Limb (tissue), 2 donors: Measurements from ENCODE around the gene AKNA.

Experiments used
- DNase-seq, 2 donors: peaks; one replicate each; pipeline ENCODE4 v3.0.0-alpha.2; 2016; ENCODE audit errors: extremely low spot score in 2 of 2

The AKNA gene

DNA sequence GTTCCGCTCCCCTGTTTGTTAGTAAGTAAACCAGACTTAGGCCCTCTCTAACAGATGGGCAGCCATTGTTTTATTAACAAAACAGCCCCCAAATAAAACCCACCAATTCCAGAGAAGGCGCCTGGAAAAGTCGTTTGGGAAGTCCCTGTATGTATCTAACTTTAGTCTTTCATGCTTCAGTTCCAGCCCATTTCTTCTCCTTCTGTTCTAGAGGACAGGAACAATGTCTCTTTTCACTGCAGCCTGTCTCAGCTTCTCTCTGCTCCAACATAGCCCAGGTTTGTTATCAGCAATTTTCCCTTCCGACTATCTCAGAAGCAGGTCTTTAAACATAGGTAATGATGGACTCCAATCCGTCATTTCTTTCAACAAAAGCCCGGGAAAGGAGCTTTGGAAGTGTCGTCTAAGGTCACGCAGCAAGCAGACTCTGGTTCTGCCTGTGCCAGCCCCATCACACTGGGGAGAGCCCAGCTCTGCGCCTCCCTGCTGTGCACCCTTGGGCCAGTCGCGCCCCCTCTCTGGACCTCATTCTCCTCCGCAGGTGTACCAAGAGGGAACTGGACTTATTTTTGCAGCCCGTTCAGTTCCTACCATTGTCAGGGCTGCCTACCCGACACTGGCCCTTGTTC, 9.6 kb upstream of the AKNA start:
- no peak for DNase-seq

DNA sequence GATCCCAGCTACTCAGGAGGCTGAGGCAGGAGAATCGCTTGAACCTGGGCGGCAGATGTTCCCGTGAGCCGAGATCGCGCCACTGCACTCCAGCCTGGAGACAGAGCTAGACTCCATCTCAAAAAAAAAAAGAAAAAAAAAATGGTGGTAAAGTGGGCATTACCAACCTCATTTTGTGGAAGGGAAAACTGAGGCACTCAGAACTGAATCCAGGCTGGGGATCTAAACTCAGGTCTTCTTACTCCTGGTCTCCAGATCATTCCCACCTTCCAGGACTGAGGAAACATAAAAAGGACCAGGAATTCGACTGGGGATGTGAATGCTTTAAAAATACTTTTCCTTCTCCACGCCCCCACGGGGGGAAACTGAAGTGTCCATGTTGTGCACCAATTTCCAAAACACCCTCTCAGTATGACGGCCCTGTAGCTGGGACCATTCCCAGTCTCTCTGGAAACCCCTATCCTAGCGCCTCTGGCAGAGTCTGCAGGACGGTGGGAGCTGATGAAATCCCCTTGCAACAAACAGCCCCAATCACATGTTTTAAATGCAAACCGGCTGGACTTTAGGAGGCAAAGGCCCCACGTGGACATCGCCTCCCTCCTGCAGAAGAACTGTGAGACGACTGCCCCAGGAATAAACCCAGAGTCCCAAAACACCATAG, 8.9 kb upstream of the AKNA start:
- DNase-seq: no peak

DNA sequence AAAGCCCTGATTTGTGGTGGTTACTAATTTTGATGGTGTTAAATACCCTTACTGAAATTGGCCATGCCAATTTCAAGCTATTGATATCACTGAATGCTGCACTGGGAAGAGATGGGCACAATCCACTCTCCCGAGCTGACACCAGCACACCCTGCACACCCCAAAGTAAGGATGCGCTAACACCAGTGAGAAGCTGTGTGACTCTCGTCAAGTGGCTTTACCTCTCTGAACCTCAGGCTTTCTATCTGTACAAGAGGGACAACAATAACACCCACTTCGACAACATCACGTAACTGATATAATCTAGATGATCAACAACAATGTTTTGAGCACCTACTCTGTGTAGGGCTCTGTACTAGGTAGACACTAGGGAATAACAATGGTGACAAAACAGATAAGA, 8.0 kb upstream of the AKNA start:
- DNase-seq: no peak

DNA sequence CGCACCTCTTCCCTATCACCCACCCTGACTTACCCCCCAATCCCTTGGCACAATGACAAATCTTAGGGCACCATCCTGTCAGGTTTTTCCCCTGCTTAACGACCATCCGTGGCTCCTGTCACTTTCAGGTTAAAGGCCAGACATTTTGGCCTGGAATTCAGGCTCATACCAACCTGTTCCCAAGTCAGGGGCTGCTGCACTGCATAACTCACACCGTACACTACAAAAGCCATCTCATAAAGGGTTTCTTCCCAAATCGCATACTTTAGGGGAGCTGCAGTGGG, 7.5 kb upstream of the AKNA start:
- DNase-seq: no peak

DNA sequence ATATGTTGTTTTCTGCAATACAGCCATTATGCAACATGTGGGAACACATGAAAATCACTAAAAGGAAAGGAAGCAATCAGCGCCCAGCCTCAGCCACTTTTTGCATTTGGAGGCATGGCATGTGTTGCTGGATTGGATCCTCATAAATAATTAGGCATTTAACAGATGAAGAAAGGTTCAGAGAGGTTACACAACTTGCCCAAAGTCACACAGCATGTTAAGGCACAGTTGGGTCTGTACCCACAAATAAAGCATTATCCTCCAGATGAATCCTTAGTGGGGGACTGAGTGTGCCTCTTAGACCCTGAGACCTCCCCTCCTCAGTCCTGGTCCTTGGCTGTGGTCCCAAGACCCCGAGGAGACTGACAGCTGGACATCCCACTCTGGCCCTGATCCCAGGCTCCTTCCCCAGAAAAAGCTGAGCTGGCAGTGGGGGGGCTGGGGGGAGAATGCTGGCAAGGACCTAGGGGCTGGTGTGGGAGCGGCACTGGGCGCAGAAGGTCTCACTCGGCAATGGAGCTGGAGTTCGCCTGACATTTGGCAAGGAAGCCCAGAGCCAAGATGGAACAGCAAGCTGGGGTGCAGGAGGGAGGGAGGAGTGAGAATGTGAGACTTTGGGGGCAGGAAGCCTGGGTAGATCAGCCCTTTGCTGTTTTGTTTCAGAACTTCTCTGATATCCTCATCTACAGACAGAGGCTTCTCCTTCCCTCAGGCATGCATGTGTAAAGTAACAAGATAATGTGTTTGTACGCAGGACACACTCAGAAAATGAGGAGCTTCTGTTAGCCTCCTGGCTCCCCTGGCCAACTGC, 6.9 kb upstream of the AKNA start:
- DNase-seq: peak in 1 of 2 donors; percentile 70

DNA sequence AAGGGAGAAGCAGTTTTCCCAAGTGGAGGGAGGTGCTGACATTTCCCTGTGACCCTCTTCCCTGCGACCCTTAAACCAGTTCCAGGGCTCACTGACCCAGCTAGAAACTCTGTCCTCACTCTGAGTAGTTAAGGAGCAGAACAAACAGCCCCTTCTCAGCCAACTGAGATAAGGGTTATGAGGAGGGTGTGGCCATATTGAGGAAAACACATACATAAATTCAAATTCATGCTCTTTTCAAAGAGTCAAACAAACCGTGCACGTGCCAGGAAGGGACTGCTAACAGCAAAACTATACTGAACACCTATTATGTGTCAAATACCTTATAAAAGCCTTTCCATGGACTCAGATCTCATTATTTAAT, 4.9 kb upstream of the AKNA start:
- DNase-seq: no peak

DNA sequence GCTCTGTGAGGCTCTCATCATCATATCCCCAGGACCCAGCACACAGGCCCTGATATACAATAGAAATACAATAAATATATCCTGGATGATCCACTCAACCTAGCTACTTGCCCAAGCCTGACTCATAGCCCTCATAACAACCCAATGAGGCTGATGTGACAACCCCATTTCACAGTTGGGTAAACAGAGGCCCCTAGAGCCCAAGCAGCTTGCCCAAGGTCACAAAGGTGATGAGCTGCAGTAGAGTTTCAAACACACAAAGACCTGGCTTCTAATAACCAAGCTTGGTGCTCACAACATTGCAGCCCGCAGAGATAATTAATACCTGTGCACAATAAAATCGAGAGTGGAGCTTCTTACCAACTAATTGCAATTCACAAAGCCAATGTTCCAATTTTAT, 3.2 kb upstream of the AKNA start:
- DNase-seq: no peak

DNA sequence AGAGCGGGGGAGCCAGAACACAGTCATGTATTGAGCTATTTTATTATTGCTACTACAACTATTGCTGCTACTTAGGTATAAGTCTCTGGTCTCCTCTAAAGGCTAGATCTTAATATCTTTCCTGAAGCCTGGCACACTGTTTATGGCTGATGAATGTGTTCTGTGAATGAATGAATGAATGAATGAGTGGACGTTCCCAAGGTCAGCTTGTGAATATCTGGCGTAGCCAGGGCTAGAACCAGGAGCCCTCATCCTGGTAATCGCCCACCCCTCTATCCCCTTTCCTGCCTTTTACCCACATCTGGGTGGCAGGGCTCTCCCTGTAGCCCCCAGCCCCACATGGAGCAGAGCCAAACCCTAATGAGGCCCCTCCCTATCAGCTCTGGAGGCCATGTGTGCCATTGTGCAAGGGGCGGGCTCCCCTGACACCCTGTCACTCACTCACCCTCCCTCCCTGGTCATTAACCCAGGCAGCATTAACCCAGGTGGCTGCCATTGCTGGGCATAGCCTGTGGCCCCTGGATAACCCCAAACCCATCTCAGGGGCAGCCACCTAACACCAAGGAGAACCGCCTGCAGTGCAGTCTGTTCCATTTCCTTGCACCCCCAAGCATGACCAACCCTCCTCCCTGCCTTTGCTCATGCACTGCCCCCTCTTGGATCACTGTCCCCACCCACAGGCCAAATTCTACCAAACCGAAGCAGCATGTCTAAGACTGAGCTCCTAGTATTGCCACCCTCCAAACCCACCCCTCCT, 2.0 kb upstream of the AKNA start:
- DNase-seq: no peak

DNA sequence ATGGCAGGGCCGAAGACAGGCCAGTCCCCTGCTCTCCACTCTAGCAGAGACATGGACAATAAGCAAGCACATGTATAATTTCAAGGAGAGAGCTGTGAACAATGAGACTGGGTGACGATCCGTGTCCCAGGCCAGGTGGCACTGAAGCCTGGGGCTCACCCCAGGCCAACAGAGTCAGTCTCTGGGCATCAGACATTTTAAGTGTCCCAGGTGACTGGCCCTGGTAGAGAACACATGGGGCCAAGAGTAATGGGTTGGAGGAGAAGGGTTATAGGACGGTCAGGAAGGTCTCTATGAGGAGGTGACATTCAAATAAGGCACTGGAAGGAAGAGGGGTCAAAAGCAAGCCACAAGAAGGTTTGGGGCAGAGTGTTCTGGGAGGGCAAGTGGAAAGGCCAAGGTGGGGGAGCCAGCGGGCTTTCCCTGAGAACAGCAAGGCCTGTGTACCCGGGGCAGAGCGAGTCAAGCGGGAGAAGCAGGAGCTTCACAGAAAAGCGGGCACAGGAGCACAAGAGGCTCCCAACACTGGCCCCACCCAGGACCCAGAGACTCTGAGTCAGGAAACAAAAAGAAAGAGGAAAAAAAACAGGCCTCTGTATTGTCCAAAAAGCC, 1.1 kb upstream of the AKNA start:
- DNase-seq: no peak

DNA sequence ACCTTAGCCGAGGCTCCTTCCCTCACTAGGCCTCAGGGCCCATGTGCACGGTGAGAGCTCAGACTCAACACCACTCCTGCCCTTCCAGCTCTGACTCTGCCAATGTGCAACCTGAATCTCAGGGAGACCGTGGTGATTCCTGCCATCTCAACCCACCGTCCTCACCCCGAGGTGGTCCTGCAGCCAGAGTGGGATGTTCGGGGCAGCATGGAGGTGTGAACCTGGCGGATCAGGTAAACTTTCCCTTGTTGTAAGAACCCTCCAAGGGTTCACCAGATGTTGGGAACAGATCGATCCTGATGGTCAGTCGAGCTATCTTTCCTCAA, 538 bp upstream of the AKNA start:
- DNase-seq: no peak

DNA sequence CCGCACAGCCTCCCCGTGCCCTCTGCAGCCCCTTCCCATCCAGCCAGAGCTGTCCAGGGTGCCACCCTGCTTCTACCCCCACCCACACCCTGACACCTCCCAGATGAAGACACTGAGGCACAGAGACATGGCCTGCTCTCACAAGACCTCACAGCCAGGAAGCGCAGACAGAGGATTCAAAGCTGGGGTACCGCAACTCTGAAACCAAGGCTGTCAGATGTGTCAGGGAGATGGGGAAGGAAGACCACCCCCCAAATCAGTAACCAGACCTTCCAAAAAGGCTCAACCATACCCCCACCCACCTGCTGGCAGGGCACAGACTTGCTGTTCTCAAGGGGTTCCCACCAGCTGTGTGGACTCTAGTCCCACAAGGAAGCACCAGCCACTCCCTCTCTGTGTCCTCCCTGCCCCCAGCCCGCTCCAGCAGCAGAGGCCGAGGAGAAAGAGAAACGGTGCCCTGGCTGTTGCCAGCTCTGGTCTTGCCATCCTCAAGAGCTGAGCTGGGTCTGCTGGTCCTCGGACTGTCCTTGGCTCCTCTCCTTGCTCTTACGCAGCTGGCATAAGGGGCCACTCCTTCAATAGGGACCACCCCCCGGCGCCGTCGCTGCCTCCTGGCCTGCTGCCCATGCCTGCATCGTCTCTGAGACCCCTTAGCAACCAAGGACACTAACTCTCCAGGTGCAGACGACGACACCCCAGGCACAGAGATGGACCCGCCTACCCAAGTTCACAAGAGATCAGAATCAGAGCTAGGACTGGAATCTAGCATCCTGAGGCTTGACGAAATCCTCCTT, 699 bp downstream of the AKNA start:
- peak in 1 of 2 donors; percentile 74 for DNase-seq

DNA sequence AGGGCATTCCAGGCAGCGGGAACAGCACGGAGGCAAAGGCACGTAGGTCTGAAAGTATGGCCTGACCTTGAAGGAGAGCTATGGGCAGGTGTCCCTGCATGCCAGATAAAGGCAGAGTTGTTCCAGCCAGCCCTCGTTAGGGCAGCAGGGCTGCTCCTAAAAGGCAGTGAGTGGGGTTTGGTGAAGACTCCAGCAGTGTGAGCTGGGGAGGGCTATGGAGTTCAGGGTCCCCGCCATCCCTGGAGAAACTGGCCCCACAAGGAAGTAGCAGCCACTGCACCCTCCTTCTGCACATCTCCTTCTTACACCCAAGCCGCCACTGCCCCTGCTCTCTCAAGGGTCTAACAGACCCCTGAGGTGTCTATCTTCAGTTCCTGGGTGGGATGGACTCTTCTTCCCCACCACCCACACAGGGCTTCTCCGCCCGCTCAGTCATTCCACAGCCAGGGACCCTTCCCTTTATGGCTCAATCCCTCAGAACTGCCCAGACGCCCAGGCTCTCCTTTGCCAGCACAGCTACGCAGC, 1.4 kb downstream of the AKNA start:
- no peak for DNase-seq

DNA sequence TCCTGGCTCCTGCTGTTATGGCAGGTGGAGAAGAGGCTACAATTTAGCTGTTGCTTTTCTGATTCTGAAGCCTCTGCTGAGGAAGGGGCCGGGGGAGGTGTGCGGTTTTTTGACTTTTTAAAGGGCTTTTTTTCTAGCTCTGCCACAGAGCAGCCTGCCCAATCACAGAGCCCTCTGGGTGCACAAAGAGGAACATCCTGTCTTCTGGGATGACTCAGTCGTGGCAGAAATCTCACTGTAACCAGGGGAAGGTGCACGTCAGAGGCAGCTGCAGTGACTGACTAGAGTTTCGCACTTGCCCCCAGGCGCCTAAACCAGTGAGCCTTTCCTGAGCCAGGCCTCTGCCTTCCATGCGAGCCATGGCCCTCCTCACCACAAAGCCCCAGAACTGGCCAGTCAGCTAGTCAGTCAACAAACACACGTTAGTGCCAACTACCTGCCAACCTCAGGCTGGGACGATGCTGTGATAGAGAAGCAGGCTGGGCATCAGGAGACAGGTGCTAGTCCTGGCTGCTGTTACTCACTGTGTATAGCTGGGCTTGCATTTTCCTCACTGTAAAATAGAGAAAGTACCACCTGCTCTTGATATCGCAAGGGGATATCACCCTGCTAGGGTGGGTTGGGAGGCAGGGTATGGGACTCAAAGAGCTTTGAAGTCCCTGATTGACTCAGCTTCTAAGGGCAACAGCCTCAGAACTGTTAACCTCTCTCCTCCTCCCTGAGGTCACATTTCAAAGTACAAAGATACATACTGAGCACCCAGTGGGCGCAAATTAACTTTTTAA, 2.2 kb downstream of the AKNA start:
- DNase-seq: no peak

DNA sequence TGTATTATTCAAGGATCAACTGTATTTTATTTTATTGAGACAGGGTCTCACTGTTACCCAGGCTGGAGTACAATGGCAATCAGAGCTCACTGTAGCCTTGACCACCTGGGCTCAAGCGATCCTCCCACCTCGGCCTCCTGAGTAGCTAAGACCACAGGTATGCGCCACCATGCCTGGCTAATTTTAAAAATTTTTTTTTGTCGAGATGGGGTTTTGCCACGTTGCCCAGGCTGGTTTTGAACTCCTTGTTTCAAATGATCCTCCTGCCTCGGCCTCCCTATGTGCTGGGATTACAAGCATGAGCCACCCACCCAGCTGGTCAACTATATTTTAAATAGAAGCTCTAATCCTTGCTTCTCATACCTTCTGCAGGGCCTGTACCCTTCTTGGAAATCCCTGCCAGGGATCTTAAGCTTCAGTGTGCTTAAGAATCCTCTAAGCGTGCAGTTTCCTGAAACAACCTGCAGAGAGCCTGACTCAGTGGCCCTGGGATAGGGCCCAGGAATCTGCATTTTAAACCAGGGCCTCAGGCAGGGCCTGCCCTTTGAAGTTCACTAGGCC, 2.9 kb downstream of the AKNA start:
- no peak for DNase-seq

DNA sequence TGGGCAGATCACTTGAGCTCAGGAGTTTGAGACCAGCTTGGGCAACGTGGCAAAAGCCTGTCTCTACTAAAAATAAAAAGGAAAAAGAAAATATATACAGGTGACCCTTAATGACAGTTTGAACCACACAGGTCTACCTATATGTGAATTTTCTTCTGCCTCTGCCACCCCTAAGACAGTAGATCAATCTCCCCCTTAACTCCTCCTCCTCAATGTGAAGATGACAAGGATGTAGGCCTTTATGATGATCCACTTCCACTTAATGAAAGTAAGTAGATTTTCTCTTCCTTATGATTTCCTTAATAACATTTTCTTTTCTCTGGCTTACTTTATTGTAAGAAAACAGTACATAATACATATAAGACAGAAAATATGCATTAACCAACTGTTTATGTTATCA, 3.4 kb downstream of the AKNA start:
- DNase-seq: no peak

DNA sequence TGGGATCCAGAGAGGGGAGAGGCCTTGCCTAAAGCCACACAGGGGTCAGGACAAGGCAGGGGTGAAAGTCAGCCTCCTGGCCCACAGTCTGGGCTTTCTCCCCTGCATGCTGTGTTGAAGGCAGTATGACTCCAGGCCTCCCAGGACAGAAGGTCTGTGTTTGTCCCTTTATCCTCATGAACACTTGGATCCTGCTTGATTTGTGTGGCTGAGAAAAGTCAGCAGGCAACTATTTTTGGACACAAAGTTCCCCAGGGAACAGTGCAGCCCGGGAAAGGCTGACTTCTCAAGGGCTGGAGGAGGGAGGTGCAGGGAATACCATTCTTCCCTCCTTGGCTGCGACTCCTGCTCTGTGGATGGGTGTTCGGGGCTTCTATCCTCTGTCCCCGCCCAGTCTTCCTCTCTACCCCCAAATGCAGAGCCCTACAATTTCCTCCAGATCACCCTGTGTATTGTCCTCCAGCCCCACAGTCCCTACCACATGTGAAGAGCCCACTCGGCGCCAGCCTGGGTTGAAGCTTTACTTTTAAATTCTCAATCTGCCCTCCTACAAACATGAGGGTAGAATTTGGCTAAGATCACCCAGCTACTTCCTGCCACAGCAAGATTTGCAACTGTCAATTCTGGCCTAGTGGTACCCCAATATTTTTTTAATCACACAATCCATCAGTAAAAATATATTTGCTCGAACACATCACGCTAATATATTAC, 4.1 kb downstream of the AKNA start:
- no peak for DNase-seq

DNA sequence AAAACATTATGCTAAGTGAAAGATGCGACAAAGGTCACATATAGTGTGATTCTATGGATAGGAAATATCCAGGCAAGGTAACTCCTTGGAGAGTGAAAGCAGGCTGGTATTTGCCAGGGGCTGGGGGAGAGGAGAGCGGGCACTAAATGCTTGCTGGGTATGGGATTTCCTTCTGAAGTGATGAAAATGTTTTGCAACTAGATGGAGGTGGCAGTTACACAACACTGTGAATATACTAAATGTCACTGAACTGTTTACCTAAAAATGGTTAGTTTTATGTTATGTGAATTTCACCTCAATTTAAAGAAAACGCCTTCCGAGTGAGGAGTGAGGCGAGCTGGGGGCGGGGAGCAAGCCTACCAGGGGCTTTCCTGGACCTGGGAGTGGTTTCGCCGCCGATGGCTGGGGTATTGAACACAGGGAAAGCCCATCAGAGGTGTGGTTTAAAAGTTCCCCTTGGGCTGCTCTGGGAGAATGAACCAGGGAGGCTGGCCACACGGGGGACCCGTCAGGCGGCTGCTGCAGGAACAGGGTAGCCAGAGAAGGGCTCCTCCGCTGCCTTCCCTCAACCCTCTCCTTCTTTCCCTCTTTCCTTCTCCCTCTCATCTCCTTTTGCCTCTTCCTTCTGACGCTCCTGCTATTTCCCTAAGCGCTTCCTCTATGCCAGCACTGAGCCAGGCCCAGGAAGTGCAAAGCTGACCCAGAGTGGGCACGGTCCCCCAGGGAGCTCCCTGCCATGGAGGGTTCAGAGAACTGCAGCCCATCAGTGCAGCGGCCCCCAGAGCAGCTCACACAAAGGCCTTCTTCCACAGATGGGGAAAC, 4.9 kb downstream of the AKNA start:
- DNase-seq: no peak

DNA sequence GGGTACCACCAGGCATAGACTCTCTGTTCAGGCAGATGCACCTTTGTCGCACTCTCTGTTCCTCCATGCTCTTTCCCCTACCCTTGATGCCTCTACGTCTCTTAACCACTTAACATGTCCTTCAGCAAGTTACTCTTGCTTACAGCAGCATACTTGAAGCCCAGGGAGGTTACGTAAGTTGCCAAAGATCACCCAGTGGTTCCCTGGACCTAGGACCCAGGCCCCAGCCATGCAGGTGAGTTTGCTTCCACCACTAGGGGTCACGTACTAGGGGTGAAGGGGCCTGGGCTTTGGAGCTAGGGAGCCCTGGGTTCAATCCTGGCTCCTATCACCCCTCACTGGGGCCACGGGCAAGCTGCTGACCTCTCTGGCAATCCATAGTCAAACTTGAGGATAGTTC, 8.9 kb downstream of the AKNA start:
- DNase-seq: no peak
